Effector memory CD4-positive, alpha-beta T cell (primary cell): ENCODE measurements around the gene FAM78A.
A peak's percentile ranks its signal among the peaks of the same experiment; 100 is the strongest.

ENCODE experiments used
- DNase-seq, 3 donors: peaks; one replicate each; pipeline ENCODE4 v3.0.0-alpha.2; 2020
- H3K27ac ChIP-seq: 2 replicates; pipeline ENCODE4 v1.7.0; 2013; ENCODE audit warnings: mild to moderate bottlenecking, low read length, moderate library complexity; ENCODE audit not compliant: insufficient read depth, poor library complexity, severe bottlenecking
- H3K27me3 ChIP-seq: replicated peaks from 2 replicates; pipeline ENCODE4 v1.7.0; 2013; ENCODE audit warnings: mild to moderate bottlenecking, low read length; ENCODE audit not compliant: insufficient read depth, control insufficient read depth, poor library complexity, severe bottlenecking
- H3K36me3 ChIP-seq: 2 replicates; pipeline ENCODE4 v1.7.0; 2013; ENCODE audit warnings: mild to moderate bottlenecking, low read length, moderate library complexity; ENCODE audit not compliant: control insufficient read depth, insufficient read depth
- H3K4me1 ChIP-seq: 2 replicates; pipeline ENCODE4 v1.7.0; 2013; ENCODE audit warnings: low read length, mild to moderate bottlenecking; ENCODE audit not compliant: control insufficient read depth, insufficient read depth, poor library complexity, severe bottlenecking
- H3K4me3 ChIP-seq: 2 replicates; pipeline ENCODE4 v1.7.0; 2013; ENCODE audit warnings: low read length, low read depth, mild to moderate bottlenecking; ENCODE audit not compliant: insufficient read depth, poor library complexity, severe bottlenecking
- H3K9me3 ChIP-seq: 2 replicates; pipeline ENCODE4 v1.7.0; 2013; ENCODE audit warnings: mild to moderate bottlenecking, low read length, moderate library complexity; ENCODE audit not compliant: control insufficient read depth

FAM78A gene

GRCh38 chr9:131281119-131281965 lies 5.0 kb upstream of the FAM78A start:
- Histone ChIP-seq H3K4me1 (peaks cover 25% of the 10 kb centered on the region), H3K4me3 (no peak overlapping the region), H3K36me3 (no peaks in the 10 kb centered on the region), H3K9me3 (no peaks in the 10 kb centered on the region), H3K27me3 (no peaks in the 10 kb centered on the region), H3K27ac (no peak overlapping the region)
- DNase-seq, result no peak

- DNase-seq, result no peak
- H3K27ac ChIP-seq, result no peak overlapping the region
- H3K36me3 ChIP-seq, result no peaks in the 10 kb centered on the region
- no peaks in the 10 kb centered on the region for H3K9me3 ChIP-seq
- H3K4me1 ChIP-seq, result peaks cover 25% of the 10 kb centered on the region
- no peak overlapping the region for H3K4me3 ChIP-seq
- H3K27me3 ChIP-seq, result no peaks in the 10 kb centered on the region
Measured at GRCh38 chr9:131280660-131281059, 4.3 kb upstream of the FAM78A start.

DNA sequence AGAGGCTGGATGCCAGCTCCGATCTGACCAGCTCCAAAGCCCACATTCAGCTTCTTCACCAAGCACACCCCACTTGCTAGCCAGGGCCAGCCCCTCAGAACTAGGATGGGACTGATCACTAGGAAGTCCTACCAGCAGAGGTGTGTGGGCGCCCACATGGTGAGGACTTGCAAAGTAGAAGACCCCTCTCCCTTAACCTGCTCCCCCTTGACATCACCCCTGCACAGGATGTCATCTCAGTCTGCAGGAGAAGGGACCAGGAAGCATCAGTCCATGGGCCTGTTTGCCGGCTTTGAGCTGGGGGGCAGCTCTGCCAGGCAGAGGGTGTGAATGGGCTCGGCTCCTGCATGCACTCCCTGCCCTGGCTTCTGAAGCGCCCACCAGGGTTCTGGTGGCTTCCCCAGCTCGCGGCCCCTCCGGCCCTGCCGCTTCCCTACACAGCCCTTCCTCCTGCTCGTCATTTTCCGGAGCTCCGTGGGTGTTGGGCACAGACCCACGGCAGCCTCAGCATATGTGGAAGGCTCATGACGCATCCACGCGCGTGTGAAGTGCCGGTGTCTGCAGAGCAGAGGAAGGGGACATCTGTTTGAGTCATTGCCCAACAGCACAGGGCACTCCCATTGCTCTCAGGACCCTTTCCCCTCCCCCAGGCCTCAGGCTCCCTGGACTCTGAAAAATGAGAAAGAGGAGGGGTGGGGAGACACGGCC lies 3.7 kb upstream of the FAM78A start:
- Histone ChIP-seq H3K27ac (no peak overlapping the region), H3K4me3 (no peak overlapping the region), H3K27me3 (no peaks in the 10 kb centered on the region), H3K9me3 (no peaks in the 10 kb centered on the region), H3K36me3 (no peaks in the 10 kb centered on the region), H3K4me1 (peaks cover 25% of the 10 kb centered on the region)
- DNase-seq, result no peak

- peak overlapping the region; percentile 37 for H3K4me3 ChIP-seq
- no peaks in the 10 kb centered on the region for H3K36me3 ChIP-seq
- H3K27me3 ChIP-seq, result no peaks in the 10 kb centered on the region
- peak overlapping the region; percentile 78 for H3K27ac ChIP-seq
- peaks cover 25% of the 10 kb centered on the region for H3K4me1 ChIP-seq
- DNase-seq, result no peak
- no peaks in the 10 kb centered on the region for H3K9me3 ChIP-seq
Measured at GRCh38 chr9:131279196-131279862, 3.0 kb upstream of the FAM78A start.

- DNase-seq, result peak in 2 of 3 donors; percentile 23 to 35
- Histone ChIP-seq H3K27ac (peak overlapping the region; percentile 78), H3K9me3 (no peaks in the 10 kb centered on the region), H3K4me3 (peak overlapping the region; percentile 37), H3K4me1 (peaks cover 26% of the 10 kb centered on the region), H3K27me3 (no peaks in the 10 kb centered on the region), H3K36me3 (no peaks in the 10 kb centered on the region)
Measured at GRCh38 chr9:131278702-131279111, 2.4 kb upstream of the FAM78A start.

DNA sequence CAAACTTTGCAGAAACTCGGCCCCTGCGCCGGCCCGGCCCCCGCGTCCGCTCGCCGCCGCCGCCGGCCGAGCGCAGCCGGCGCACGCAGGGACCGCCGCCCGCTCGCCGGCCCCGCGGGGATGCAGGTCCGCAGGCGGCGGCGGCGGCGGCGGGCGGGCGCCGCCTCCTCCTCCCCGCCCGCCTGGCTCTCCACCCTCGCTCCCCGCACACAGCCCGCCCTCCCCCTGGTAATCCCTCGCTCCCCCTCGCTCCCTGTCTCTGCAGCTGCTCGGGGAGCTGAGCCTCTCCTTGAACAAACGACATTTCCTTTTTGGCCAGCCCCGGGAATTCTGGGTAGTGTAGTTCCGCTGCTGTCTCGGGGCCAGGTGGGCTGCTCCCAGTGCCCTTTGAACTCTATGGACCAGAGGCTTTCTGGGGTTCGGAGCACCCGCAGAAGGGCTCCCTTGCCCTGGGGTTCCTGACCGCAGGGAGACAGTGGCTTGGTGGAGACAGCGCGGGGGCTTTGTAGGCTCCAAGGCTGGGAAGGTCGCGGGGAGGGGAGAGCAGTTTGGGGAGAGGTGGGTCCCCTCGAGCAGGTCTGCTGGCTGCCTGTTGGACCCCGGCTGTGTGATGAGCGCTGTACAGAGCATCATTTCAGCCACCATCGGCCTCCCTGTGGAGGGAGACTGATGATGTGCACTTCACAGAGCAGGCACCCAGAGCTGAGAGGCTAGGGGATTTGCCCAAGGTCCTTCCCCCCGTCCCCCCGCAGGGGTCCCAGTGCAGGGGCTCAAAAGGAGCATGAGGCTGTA lies 1.8 kb upstream of the FAM78A start:
- H3K36me3 ChIP-seq, result no peaks in the 10 kb centered on the region
- H3K4me1 ChIP-seq, result peaks cover 31% of the 10 kb centered on the region
- H3K9me3 ChIP-seq, result no peaks in the 10 kb centered on the region
- H3K27ac ChIP-seq, result peak overlapping the region; percentile 91
- DNase-seq, result peak; percentile 56 to 64 (median 60)
- peak overlapping the region; percentile 88 for H3K4me3 ChIP-seq
- no peaks in the 10 kb centered on the region for H3K27me3 ChIP-seq

- DNase-seq, result no peak
- Histone ChIP-seq H3K4me3 (peak overlapping the region; percentile 88), H3K36me3 (no peaks in the 10 kb centered on the region), H3K9me3 (no peaks in the 10 kb centered on the region), H3K4me1 (peaks cover 29% of the 10 kb centered on the region), H3K27me3 (no peaks in the 10 kb centered on the region), H3K27ac (peak overlapping the region; percentile 91)
Measured at GRCh38 chr9:131277287-131277909, 1.1 kb upstream of the FAM78A start.

DNA sequence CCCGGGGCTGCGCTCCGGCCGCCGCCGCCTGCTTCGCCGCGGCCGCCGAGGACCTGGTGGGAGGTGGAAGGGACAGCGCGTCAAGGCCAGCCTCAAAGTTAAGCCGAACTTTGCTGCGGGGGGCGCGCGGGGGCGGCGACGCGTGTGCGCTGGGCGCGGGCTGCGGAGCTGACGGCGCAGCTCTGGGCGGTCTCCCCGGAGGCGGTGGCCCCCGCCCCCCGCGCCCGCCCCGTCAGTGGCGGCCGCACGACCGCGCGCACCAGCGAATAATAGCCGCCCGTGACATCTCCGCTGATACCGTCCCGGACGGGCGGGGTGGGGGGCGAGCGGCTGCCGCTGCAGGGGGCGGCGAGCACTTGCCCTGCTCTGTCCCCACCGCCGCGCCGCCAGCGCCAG lies 579 bp upstream of the FAM78A start:
- Histone ChIP-seq H3K27me3 (no peaks in the 10 kb centered on the region), H3K4me3 (peak overlapping the region; percentile 88), H3K9me3 (no peaks in the 10 kb centered on the region), H3K36me3 (no peaks in the 10 kb centered on the region), H3K27ac (peak overlapping the region; percentile 91), H3K4me1 (peaks cover 30% of the 10 kb centered on the region)
- peak in 2 of 3 donors; percentile 35 for DNase-seq
